HCT116 (cell line): ENCODE results near the gene MYO16. TPM values are rescaled to one million over a fixed set of nuclear protein-coding genes. Genes with fewer than 3 reads are reported as not detected.

Experiments used
- ATAC-seq: fragments of 200-7000 bp; cut with Tn5 transposase; 2 replicates; pipeline ENCODE4 v1.9.1; 2020; ENCODE audit warnings: mild to moderate bottlenecking, moderate library complexity
- BruUV-seq: library from RNA; stranded (reverse); fragments of 400-500 nt; replicated peaks from 2 replicates; lab custom pipeline; 2021; lab: Mats Ljungman, UMichigan
- CTCF ChIA-PET: fragments of 300-600 bp; sonication (Branson Sonifier 250); formaldehyde crosslinking; loops from one replicate; lab custom pipeline; 2021; ENCODE audit warnings: antibody characterized with exemption; lab: Charles Lee
- POLR2A ChIA-PET: fragments of 300-600, 350-600 bp; sonication (Branson Sonifier 250); formaldehyde crosslinking; loops from one replicate; lab custom pipeline; 2021; ENCODE audit warnings: antibody characterized with exemption; lab: Charles Lee
- RAD21 ChIA-PET, 2 experiments: fragments of 300-600 bp; sonication (Branson Sonifier 250); formaldehyde crosslinking; loops; one replicate each; lab custom pipeline; 2023; ENCODE audit warnings: low total read pairs in 2 of 2; ENCODE audit not compliant: uncharacterized antibody in 2 of 2, unreplicated experiment in 2 of 2, low non-redundant PET in 1 of 2; lab: Charles Lee
- DNase-seq: peaks from one replicate; pipeline ENCODE4 v3.0.0-alpha.2; 2010; ENCODE audit warnings: low read depth, low spot score
- H2AFZ ChIP-seq: fragments of 200-600 bp; shearing (Covaris generic), sonication (generic); 2 replicates; pipeline ENCODE4 v1.6.1; 2017; ENCODE audit warnings: low read depth, mixed run types, mixed read lengths, antibody characterized with exemption, low read length; ENCODE audit not compliant: poor library complexity, severe bottlenecking
- H3K27ac ChIP-seq: 2 replicates; pipeline ENCODE4 v1.5.1; 2012; ENCODE audit warnings: low read depth, low read length
- H3K27me3 ChIP-seq: fragments of 200-600 bp; sonication (generic); 2 replicates; pipeline ENCODE4 v1.6.1; 2016; ENCODE audit warnings: mixed run types, low read length, mixed read lengths; ENCODE audit not compliant: insufficient read depth
- H3K36me3 ChIP-seq, 2 experiments: fragments of 200-500 bp in 1 of 2; fragments of 200-600 bp in 1 of 2; sonication (Bioruptor generic) in 1 of 2; sonication (generic) in 1 of 2; 2 replicates each; pipeline versions ENCODE4 v1.5.1 to v1.6.1; 2014 to 2016; ENCODE audit warnings: low read length in 2 of 2, inconsistent platforms in 1 of 2, mixed read lengths in 1 of 2, mixed run types in 1 of 2; ENCODE audit not compliant: insufficient read depth in 2 of 2, control insufficient read depth in 1 of 2
- H3K4me1 ChIP-seq, 2 experiments: fragments of 200-600 bp in 1 of 2; sonication (generic) in 1 of 2; 2 replicates each; pipeline versions ENCODE4 v1.5.1 to v1.6.1; 2012 to 2017; ENCODE audit warnings: low read length in 2 of 2, inconsistent platforms in 1 of 2, mild to moderate bottlenecking in 1 of 2, mixed read lengths in 1 of 2, mixed run types in 1 of 2, moderate library complexity in 1 of 2; ENCODE audit not compliant: insufficient read depth in 2 of 2, control insufficient read depth in 1 of 2
- H3K4me2 ChIP-seq: fragments of 200-600 bp; sonication (generic); 2 replicates; pipeline ENCODE4 v1.6.1; 2017; ENCODE audit warnings: mixed run types, low read length, mixed read lengths
- H3K4me3 ChIP-seq, 2 experiments: fragments of 200-600 bp in 1 of 2; sonication (generic) in 1 of 2; replicated peaks in 1 of 2; 2 replicates each; pipeline ENCODE4 v1.5.1; 2011 to 2016; ENCODE audit warnings: low read length in 2 of 2, control low read depth in 1 of 2, low read depth in 1 of 2, mild to moderate bottlenecking in 1 of 2, mixed read lengths in 1 of 2, mixed run types in 1 of 2
- H3K79me2 ChIP-seq: fragments of 200-600 bp; sonication (generic); 2 replicates; pipeline ENCODE4 v1.6.1; 2017; ENCODE audit warnings: mild to moderate bottlenecking, mixed run types, low read length, moderate library complexity, mixed read lengths; ENCODE audit not compliant: insufficient read depth
- H3K9ac ChIP-seq: fragments of 200-600 bp; sonication (generic); 2 replicates; pipeline ENCODE4 v1.6.1; 2016; ENCODE audit warnings: low read length, mixed read lengths
- H3K9me2 ChIP-seq: fragments of 200-600 bp; sonication (generic), shearing (Covaris generic); 2 replicates; pipeline ENCODE4 v1.6.1; 2017; ENCODE audit warnings: mixed run types, mild to moderate bottlenecking, moderate library complexity; ENCODE audit not compliant: insufficient read depth
- H3K9me3 ChIP-seq, 2 experiments: fragments of 200-500 bp in 1 of 2; fragments of 200-600 bp in 1 of 2; sonication (Bioruptor generic) in 1 of 2; sonication (generic) in 1 of 2; 2 replicates each; pipeline ENCODE4 v1.6.1; 2014 to 2017; ENCODE audit warnings: low read length in 2 of 2, mixed read lengths in 2 of 2, inconsistent platforms in 1 of 2, low read depth in 1 of 2, mild to moderate bottlenecking in 1 of 2, mixed run types in 1 of 2, moderate library complexity in 1 of 2; ENCODE audit not compliant: control insufficient read depth in 1 of 2, insufficient read depth in 1 of 2
- H4K20me1 ChIP-seq: fragments of 200-600 bp; sonication (generic), shearing (Covaris generic); 2 replicates; pipeline ENCODE4 v1.6.1; 2017; ENCODE audit warnings: mixed run types, mild to moderate bottlenecking, moderate library complexity; ENCODE audit not compliant: insufficient read depth
- ELF1 ChIP-seq: IDR thresholded peaks from 2 replicates; pipeline ENCODE4 v1.6.1; 2012; ENCODE audit warnings: low read depth, borderline replicate concordance
- EZH2phosphoT487 ChIP-seq: fragments of 200-600 bp; IDR thresholded peaks from 2 replicates; pipeline ENCODE4 v1.6.1; 2018; ENCODE audit warnings: antibody characterized with exemption, borderline replicate concordance
- POLR2AphosphoS5 ChIP-seq: IDR thresholded peaks from 2 replicates; pipeline ENCODE4 v1.6.1; 2011; ENCODE audit warnings: mild to moderate bottlenecking, low read depth, low read length, moderate library complexity
- RAD21 ChIP-seq: IDR thresholded peaks from 2 replicates; pipeline ENCODE4 v1.6.1; 2012; ENCODE audit warnings: low read depth, mild to moderate bottlenecking
- SP1 ChIP-seq: IDR thresholded peaks from 2 replicates; pipeline ENCODE4 v1.6.1; 2012; ENCODE audit warnings: low read depth
- YY1 ChIP-seq: IDR thresholded peaks from 2 replicates; pipeline ENCODE4 v1.6.1; 2011; ENCODE audit warnings: low read length, low read depth, moderate library complexity, mild to moderate bottlenecking; ENCODE audit not compliant: insufficient replicate concordance; ENCODE audit errors: extremely low read depth
- ZFX ChIP-seq: fragments of 450-650 bp; IDR thresholded peaks from 2 replicates; pipeline ENCODE4 v1.6.1; 2017
- intact Hi-C: fragments of 100-400 bp; cut with micrococcal nuclease; formaldehyde crosslinking; loops from 2 replicates; pipeline ENCODE4 v1.10.0; 2022
- total RNA-seq: library from RNA; stranded (reverse); gene quantifications from one replicate; pipeline ENCODE4 v1.2.1, GENCODE V29; 2021; ENCODE audit not compliant: unreplicated experiment
- TF ChIP-seq, protein P1 (sequence below): IDR thresholded peaks from 2 replicates; pipeline ENCODE4 v1.6.1; 2012
- TF ChIP-seq, protein P2 (sequence below): IDR thresholded peaks from 2 replicates; pipeline ENCODE4 v1.6.1; 2012; ENCODE audit warnings: low read depth

MYO16 gene
- total RNA-seq, 1 experiment from 2014 or later = 0.07 TPM

DNA sequence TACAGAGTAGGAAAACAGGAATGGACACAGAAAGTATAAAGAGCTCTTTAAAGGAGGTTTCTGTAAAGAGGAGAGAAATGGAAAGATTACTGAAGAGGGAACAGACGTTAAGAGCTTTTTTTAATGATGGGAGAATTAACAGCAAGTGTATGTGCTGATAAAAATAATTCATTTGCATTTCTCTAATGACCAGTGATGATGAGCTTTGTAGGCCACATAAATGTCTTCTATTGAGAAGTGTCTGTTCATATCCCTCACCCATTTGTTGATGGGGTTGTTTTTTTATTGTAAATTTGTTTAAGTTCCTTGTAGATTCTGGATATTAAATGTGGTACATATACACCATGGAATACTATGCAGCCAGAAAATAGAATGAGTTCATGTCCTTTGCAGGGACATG is 40.0 kb downstream of the MYO16 start:
- no peak overlapping the region for H3K4me3 ChIP-seq
- ChIA-PET CTCF (no interaction called here), RAD21 (no interaction called here), POLR2A (no interaction called here)
- H3K4me2 ChIP-seq = no peak overlapping the region
- BruUV-seq = no TSS peak
- no peak overlapping the region for H3K27ac ChIP-seq
- no peak for DNase-seq
- no peak overlapping the region for H3K9ac ChIP-seq
- no peaks in the 10 kb centered on the region for H3K36me3 ChIP-seq
- intact Hi-C loops = no loop called here
- H3K4me1 ChIP-seq = no peaks in the 10 kb centered on the region
- no peak overlapping the region for H2AFZ ChIP-seq
- ATAC-seq = no peak
- no peak for TF ChIP-seq POLR2AphosphoS5
- TF ChIP-seq, protein P1, sequence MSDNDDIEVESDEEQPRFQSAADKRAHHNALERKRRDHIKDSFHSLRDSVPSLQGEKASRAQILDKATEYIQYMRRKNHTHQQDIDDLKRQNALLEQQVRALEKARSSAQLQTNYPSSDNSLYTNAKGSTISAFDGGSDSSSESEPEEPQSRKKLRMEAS = no peak
- TF ChIP-seq, protein P2, sequence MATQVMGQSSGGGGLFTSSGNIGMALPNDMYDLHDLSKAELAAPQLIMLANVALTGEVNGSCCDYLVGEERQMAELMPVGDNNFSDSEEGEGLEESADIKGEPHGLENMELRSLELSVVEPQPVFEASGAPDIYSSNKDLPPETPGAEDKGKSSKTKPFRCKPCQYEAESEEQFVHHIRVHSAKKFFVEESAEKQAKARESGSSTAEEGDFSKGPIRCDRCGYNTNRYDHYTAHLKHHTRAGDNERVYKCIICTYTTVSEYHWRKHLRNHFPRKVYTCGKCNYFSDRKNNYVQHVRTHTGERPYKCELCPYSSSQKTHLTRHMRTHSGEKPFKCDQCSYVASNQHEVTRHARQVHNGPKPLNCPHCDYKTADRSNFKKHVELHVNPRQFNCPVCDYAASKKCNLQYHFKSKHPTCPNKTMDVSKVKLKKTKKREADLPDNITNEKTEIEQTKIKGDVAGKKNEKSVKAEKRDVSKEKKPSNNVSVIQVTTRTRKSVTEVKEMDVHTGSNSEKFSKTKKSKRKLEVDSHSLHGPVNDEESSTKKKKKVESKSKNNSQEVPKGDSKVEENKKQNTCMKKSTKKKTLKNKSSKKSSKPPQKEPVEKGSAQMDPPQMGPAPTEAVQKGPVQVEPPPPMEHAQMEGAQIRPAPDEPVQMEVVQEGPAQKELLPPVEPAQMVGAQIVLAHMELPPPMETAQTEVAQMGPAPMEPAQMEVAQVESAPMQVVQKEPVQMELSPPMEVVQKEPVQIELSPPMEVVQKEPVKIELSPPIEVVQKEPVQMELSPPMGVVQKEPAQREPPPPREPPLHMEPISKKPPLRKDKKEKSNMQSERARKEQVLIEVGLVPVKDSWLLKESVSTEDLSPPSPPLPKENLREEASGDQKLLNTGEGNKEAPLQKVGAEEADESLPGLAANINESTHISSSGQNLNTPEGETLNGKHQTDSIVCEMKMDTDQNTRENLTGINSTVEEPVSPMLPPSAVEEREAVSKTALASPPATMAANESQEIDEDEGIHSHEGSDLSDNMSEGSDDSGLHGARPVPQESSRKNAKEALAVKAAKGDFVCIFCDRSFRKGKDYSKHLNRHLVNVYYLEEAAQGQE = no peak
- no peak for TF ChIP-seq ZFX
- no peak for TF ChIP-seq RAD21
- no peak for TF ChIP-seq ELF1
- TF ChIP-seq YY1 = no peak
- no peak for TF ChIP-seq EZH2phosphoT487
- TF ChIP-seq SP1 = no peak
- H3K9me3 ChIP-seq = no peaks in the 10 kb centered on the region
- no peaks in the 10 kb centered on the region for H4K20me1 ChIP-seq
- H3K9me2 ChIP-seq = no peaks in the 10 kb centered on the region
- no peaks in the 10 kb centered on the region for H3K79me2 ChIP-seq
- H3K27me3 ChIP-seq = peaks cover 10% of the 10 kb centered on the region; the same call in 1 of the 2 replicates
